ENCODE results near the gene PTPN14.
"Not testable (repeated sequence)": the region's sequence is repeated elsewhere in the genome, so short reads cannot be mapped to it uniquely, and the experiment has no call there.

PTPN14 gene

GRCh38 chr1:214540324-214540723 is 11.1 kb downstream of the PTPN14 start:
- no peak for DNase-seq

- DNase-seq = no peak
Observed at GRCh38 chr1:214538496-214538895, 12.9 kb downstream of the PTPN14 start.

- DNase-seq = no peak
Observed at GRCh38 chr1:214537872-214538473, 13.4 kb downstream of the PTPN14 start.

- DNase-seq = no peak
Observed at GRCh38 chr1:214537219-214537618, 14.2 kb downstream of the PTPN14 start.

- no peak for DNase-seq
Observed at GRCh38 chr1:214532070-214532469, 19.3 kb downstream of the PTPN14 start.

GRCh38 chr1:214525535-214526019 is 25.8 kb downstream of the PTPN14 start:
- DNase-seq = no peak

GRCh38 chr1:214524824-214525223 is 26.6 kb downstream of the PTPN14 start:
- DNase-seq = no peak

- DNase-seq = no peak
Observed at GRCh38 chr1:214523124-214523824, 28.1 kb downstream of the PTPN14 start.

GRCh38 chr1:214521458-214521857 is 29.9 kb downstream of the PTPN14 start:
- not testable (repeated sequence) for DNase-seq

GRCh38 chr1:214520544-214521165 is 30.7 kb downstream of the PTPN14 start:
- DNase-seq = no peak

GRCh38 chr1:214518361-214518760 is 33.0 kb downstream of the PTPN14 start:
- DNase-seq = no peak

GRCh38 chr1:214516434-214517326 is 34.7 kb downstream of the PTPN14 start:
- DNase-seq = no peak

GRCh38 chr1:214515544-214516433 is 35.6 kb downstream of the PTPN14 start:
- DNase-seq = no peak

GRCh38 chr1:214514819-214515383 is 36.5 kb downstream of the PTPN14 start:
- no peak for DNase-seq

GRCh38 chr1:214514032-214514818 is 37.2 kb downstream of the PTPN14 start:
- DNase-seq = no peak

- no peak for DNase-seq
Observed at GRCh38 chr1:214513394-214513793, 38.0 kb downstream of the PTPN14 start.

- DNase-seq = no peak
Observed at GRCh38 chr1:214511639-214511998, 39.8 kb downstream of the PTPN14 start.

- DNase-seq = no peak
Observed at GRCh38 chr1:214510914-214511638, 40.3 kb downstream of the PTPN14 start.

- no peak for DNase-seq
Observed at GRCh38 chr1:214510477-214510876, 40.9 kb downstream of the PTPN14 start.

- DNase-seq = not testable (repeated sequence)
Observed at GRCh38 chr1:214509622-214510021, 41.8 kb downstream of the PTPN14 start.
